Body of pancreas (tissue), 4 donors: ENCODE measurements around the gene C18orf54. TPM values are rescaled to one million over a fixed set of nuclear protein-coding genes. Genes with fewer than 3 reads are reported as not detected.
A peak's percentile ranks its signal among the peaks of the same experiment; 100 is the strongest.

Source experiments
- ATAC-seq: fragments of 150-250 bp; one replicate; pipeline ENCODE4 v1.9.1; 2016
- DNase-seq, 4 donors: peaks; one replicate each; pipeline ENCODE4 v3.0.0-alpha.2; 2019
- H3K27ac ChIP-seq, 4 donors: fragments of 200-600 bp; sonication (generic); 1 replicate in 3 of 4; 2 replicates in 1 of 4; pipeline versions ENCODE4 v1.5.1 to v1.6.1; 2016 to 2019; ENCODE audit warnings: mild to moderate bottlenecking in 1 of 4, mixed read lengths in 1 of 4, moderate library complexity in 1 of 4
- H3K27me3 ChIP-seq, 2 donors: fragments of 200-600 bp; sonication (generic); one replicate each; pipeline ENCODE4 v1.6.0; 2016; ENCODE audit warnings: mild to moderate bottlenecking in 1 of 2
- H3K36me3 ChIP-seq, 2 donors: fragments of 200-600 bp; sonication (generic); replicated peaks in 1 of 2; 2 replicates each; pipeline ENCODE4 v1.5.1; 2016; ENCODE audit warnings: low read depth in 2 of 2; ENCODE audit not compliant: insufficient read depth in 1 of 2
- H3K4me1 ChIP-seq: fragments of 200-600 bp; sonication (generic); one replicate; pipeline ENCODE4 v1.6.0; 2016
- H3K4me3 ChIP-seq, 2 donors: fragments of 200-600 bp; sonication (generic); 1 replicate in 1 of 2; 2 replicates in 1 of 2; pipeline ENCODE4 v1.5.1; 2016 to 2019
- H3K9me3 ChIP-seq, 3 donors: fragments of 200-600 bp; sonication (generic); 1 replicate in 2 of 3; 2 replicates in 1 of 3; pipeline ENCODE4 v1.5.1; 2016
- CTCF ChIP-seq, 7 experiments: fragments of 450-650 bp in 4 of 7; fragments of 200-600 bp in 3 of 7; sonication (generic) in 3 of 7; IDR thresholded peaks; one replicate each; pipeline ENCODE4 v1.5.1; 2016 to 2019; ENCODE audit warnings: antibody characterized with exemption in 7 of 7
- POLR2A ChIP-seq, 3 donors: fragments of 450-650 bp; IDR thresholded peaks; one replicate each; pipeline ENCODE4 v1.6.1; 2016; ENCODE audit warnings: antibody characterized with exemption in 3 of 3, mild to moderate bottlenecking in 2 of 3
- WGBS, 2 donors: methylation state at CpG; one replicate each; pipeline ENCODE4 v1.1.5; 2017; 5-methylcytosine and 5-hydroxymethylcytosine counted together
- intact Hi-C: fragments of 100-400 bp; cut with DNase I; formaldehyde crosslinking; loops from one replicate; pipeline ENCODE4 v1.15.1; 2023
- total RNA-seq, 2 donors: library from RNA; depleted of rRNA; stranded (reverse); fragments of >200 nt; gene quantifications; one replicate each; pipeline ENCODE4 v1.1.0, GENCODE V29; 2016

C18orf54 gene
- total RNA-seq, 2 donors from 2014 or later = 0.33 to 2.6 TPM

- intact Hi-C loops = no loop called here
- H3K4me1 ChIP-seq = no peaks in the 10 kb centered on the region
- no peaks in the 10 kb centered on the region for H3K36me3 ChIP-seq
- no peak overlapping the region for H3K27ac ChIP-seq
- no peak for ATAC-seq
- H3K4me3 ChIP-seq = no peak overlapping the region
- no peaks in the 10 kb centered on the region for H3K9me3 ChIP-seq
- H3K27me3 ChIP-seq = no peaks in the 10 kb centered on the region
- no peak for DNase-seq
- 74 to 84% methylated on average over 3 of the region's 3 CpGs for WGBS, 2 donors
- no peak for TF ChIP-seq CTCF (IDR thresholded peaks at IDR 0.05)
- TF ChIP-seq POLR2A (IDR thresholded peaks at IDR 0.05) = no peak
Measured at GRCh38 chr18:54387631-54388030, 29.9 kb downstream of the C18orf54 start.

GRCh38 chr18:54388203-54389142 is 30.8 kb downstream of the C18orf54 start:
- H3K9me3 ChIP-seq = no peaks in the 10 kb centered on the region
- intact Hi-C loops = no loop called here
- H3K4me3 ChIP-seq = no peak overlapping the region
- H3K27me3 ChIP-seq = no peaks in the 10 kb centered on the region
- no peaks in the 10 kb centered on the region for H3K4me1 ChIP-seq
- H3K27ac ChIP-seq = no peak overlapping the region
- 39 to 48% methylated on average over 6 of the region's 6 CpGs for WGBS, 2 donors
- H3K36me3 ChIP-seq = no peaks in the 10 kb centered on the region
- DNase-seq = peak; percentile 10 to 18 (median 12)
- ATAC-seq = no peak
- TF ChIP-seq CTCF (IDR thresholded peaks at IDR 0.05) (no peak), POLR2A (IDR thresholded peaks at IDR 0.05) (no peak)

GRCh38 chr18:54389143-54389505 is 31.4 kb downstream of the C18orf54 start:
- no peaks in the 10 kb centered on the region for H3K36me3 ChIP-seq
- intact Hi-C loops = no loop called here
- no peak overlapping the region for H3K27ac ChIP-seq
- no peak overlapping the region for H3K4me3 ChIP-seq
- TF ChIP-seq CTCF (IDR thresholded peaks at IDR 0.05) (no peak), POLR2A (IDR thresholded peaks at IDR 0.05) (no peak)
- no peaks in the 10 kb centered on the region for H3K9me3 ChIP-seq
- WGBS, 2 donors = 23 to 42% methylated on average over 2 of the region's 2 CpGs
- DNase-seq (no peak), ATAC-seq (no peak)
- no peaks in the 10 kb centered on the region for H3K27me3 ChIP-seq
- no peaks in the 10 kb centered on the region for H3K4me1 ChIP-seq

- Histone ChIP-seq H3K4me1 (no peaks in the 10 kb centered on the region), H3K9me3 (no peaks in the 10 kb centered on the region), H3K27ac (no peak overlapping the region), H3K36me3 (no peaks in the 10 kb centered on the region), H3K27me3 (no peaks in the 10 kb centered on the region), H3K4me3 (no peak overlapping the region)
- TF ChIP-seq CTCF (IDR thresholded peaks at IDR 0.05) = no peak
- no peak for TF ChIP-seq POLR2A (IDR thresholded peaks at IDR 0.05)
- 59 to 62% methylated on average over 3 of the region's 3 CpGs for WGBS, 2 donors
- ATAC-seq (no peak), DNase-seq (no peak)
- intact Hi-C loops = no loop called here
Measured at GRCh38 chr18:54390838-54391237, 33.1 kb downstream of the C18orf54 start.
